ELF-1 (cell line): ENCODE measurements around the gene RAB34.

Experiments used
- DNase-seq: peaks from one replicate; pipeline ENCODE4 v3.0.0-alpha.2; 2016; ENCODE audit warnings: low read depth, low spot score

The RAB34 gene, protein sequence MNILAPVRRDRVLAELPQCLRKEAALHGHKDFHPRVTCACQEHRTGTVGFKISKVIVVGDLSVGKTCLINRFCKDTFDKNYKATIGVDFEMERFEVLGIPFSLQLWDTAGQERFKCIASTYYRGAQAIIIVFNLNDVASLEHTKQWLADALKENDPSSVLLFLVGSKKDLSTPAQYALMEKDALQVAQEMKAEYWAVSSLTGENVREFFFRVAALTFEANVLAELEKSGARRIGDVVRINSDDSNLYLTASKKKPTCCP

DNA sequence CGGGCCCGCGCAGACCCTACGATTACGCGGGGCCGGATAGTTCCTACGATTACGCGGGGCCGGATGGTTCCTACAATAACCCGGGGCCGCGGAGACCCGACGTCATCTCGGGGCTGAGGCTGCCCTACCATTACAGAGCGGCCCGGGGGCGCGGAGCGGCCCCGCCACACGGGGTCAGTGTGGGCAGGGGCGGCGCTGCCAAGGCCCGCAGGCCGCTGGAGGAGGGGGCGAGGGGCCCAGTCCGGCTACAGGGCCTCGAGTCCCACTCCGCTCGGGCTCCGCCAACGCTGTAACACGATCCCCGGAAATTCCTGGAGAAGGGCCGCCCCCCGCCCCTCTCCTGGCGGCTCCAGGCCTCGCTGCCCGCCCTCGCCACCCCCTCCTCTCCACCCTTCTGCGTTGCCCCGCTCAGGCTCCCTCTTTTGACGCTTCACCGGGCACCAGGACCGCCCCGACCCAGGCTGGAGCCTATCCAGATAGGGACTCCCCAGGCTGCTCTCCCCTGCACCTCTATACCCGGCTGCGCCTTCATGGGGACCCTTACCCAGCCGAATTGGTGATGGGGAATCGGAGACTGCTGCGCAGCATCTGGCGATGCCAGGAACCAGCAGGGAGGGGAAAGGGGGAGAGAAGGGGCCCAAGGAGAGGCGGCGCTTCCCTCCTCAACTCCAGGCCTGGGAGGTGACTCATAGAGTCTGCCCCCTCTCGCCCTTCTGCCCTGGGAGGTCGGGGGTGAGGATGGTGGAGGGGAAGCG lies at the start of gene RAB34:
RAB34 (minus strand) TSS at position 291 of the 755 bp plus-strand sequence. CDS start 602 bp downstream, outside the sequence.
- DNase-seq, result peak; percentile 93

- DNase-seq, result no peak
These were observed 47.4 kb upstream of the RAB34 start for GRCh38 chr17:28765038-28765437.

GRCh38 chr17:28763804-28764266 lies 46.2 kb upstream of the RAB34 start:
- DNase-seq, result peak; percentile 49

GRCh38 chr17:28763137-28763799 lies 45.6 kb upstream of the RAB34 start:
- DNase-seq, result no peak

GRCh38 chr17:28760601-28761562 lies 43.2 kb upstream of the RAB34 start:
- DNase-seq, result peak; percentile 42

- DNase-seq, result no peak
These were observed 41.7 kb upstream of the RAB34 start for GRCh38 chr17:28759256-28759865.

DNA sequence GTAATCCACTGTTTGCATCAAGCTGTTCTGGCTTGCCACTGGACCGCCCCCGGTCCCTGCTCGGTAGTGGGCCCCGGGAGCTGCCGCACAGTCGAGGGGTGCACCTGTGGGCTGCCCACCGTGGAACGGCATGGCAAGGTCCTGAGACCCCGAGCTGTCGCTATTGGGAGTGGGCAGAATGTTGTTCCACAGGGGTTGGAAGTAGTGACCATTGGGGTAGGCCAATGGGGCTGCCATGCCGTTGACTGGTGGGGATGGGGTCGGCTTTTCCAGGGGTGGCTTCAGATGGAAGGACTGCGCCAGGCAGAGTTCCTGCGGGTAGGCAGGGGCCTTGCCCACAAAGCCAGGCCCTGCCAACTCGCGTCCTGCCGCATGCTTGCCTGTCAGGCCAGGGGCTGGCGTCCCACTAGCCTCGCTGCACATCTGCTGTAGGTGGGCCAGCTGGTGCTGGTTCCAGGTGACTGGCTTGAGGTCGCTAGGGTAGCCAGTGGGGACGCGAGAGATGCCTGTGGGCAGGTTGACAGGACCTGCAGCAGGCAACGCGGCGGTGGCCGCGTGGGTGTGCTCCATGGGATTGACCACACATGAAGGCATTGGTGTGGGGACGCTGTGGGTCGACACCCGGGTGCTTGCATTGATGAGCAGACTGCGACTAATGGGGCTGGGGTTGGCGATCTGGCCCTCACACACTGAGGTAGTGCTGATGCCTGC lies 40.9 kb upstream of the RAB34 start:
- DNase-seq, result no peak

- no peak for DNase-seq
These were observed 38.6 kb upstream of the RAB34 start for GRCh38 chr17:28756049-28756804.

- DNase-seq, result no peak
These were observed 37.8 kb upstream of the RAB34 start for GRCh38 chr17:28755486-28755885.

DNA sequence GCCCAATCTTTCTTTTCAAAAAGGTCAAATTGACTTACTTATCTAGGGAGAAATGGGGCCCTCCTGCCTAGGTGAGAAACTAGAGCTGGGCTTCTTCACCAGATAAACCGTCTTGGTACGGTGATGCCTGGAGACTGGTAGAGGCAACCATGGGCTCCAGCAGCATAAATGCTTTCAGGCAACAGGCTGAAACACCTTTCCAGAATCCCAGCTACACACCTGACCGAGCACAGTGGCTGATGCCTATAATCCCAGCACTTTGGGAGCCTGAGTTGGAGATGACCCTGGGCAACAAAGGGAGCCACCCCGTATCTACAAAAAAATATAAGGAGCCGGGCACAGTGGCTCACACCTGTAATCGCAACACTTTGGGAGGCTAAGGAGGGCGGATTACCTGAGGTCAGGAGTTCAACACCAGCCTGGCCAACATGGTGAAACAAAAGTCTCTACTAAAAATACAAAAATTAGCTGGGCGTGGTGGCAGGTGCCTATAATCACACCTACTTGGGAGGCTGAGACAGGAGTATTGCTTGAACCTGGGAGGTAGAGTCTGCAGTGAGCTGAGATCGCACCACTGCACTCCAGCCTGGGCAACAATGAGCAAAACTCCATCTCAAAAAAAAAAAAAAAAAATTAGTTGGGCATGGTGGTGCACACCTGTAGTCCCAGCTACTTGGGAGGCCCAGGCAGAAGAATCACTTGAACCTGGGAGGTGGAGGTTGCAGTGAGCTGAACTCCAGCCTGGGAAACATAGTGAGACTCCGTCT lies 34.1 kb upstream of the RAB34 start:
- no peak for DNase-seq

DNA sequence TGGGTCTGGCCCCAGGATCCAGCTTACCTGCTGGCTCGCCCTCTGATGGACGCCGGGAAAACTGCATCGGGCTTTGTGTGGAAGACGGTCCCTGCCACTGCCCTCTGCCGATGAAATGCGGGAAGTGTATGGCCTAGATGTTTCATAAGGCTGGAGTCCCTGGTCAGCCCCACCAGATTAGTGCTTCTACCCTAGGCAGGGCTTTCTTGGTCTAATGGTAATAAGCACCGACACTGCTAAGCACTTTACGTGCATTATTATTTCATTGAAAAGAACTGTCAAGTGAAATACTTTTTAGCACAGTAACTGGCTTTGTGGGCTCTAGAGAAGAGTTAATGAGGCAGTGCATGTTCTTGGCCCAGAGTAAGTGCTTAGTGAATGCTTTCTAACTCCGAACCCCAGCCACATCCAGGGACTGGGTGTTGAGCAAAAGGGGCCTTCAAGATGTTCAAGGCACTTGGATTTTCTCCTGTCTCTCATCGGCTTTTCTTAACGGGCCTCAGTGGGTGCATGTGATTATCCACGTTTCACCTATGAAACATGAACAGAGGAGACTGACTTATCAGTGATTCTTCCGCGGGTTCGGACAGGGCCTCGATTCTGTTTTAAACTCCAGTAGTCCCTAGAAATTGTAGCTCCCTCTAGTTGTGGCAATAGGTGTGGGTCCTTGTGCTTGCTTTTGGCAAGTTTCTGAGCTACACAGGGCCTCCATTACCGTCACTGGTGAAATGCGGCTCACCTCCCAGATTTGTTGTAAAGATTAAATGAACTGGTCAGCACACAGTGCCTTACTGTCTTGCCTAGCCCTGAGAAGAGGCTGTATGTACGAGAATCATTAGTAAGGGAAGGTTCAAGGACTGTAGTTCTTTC lies 32.7 kb upstream of the RAB34 start:
- peak; percentile 97 for DNase-seq

DNA sequence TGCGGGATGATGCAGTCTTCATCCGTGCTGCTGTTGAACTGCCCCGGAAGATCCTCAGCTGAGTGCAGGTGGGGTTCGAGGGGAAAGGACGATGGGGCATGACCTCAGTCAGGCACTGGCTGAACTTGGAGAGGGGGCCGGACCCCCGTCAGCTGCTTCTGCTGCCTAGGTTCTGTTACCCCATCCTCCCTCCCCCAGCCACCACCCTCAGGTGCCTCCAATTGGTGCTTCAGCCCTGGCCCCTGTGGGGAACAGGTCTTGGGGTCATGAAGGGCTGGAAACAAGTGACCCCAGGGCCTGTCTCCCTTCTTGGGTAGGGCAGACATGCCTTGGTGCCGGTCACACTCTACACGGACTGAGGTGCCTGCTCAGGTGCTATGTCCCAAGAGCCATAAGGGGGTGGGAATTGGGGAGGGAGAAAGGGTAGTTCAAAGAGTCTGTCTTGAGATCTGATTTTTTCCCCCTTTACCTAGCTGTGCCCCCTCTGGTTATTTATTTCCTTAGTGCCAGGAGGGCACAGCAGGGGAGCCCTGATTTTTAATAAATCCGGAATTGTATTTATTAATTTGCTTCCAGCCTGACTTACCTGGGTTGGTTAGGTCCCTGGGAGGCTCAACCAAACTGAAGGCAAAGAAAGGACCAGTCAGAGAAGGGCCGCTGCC lies 32.0 kb upstream of the RAB34 start:
- DNase-seq, result no peak

DNA sequence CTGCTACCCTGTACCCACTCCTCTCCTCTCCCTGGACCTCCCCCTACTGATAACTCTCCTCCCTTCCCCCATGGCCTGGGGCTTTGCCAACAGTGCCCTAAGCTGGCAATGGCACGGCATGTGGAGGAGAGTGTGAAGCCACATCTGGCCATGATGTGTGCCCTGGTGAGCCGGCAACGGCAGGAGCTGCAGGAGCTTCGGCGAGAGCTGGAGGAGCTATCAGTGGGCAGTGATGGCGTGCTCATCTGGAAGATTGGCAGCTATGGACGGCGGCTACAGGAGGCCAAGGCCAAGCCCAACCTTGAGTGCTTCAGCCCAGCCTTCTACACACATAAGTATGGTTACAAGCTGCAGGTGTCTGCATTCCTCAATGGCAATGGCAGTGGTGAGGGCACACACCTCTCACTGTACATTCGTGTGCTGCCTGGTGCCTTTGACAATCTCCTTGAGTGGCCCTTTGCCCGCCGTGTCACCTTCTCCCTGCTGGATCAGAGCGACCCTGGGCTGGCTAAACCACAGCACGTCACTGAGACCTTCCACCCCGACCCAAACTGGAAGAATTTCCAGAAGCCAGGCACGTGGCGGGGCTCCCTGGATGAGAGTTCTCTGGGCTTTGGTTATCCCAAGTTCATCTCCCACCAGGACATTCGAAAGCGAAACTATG lies 31.3 kb upstream of the RAB34 start:
- DNase-seq, result no peak

DNA sequence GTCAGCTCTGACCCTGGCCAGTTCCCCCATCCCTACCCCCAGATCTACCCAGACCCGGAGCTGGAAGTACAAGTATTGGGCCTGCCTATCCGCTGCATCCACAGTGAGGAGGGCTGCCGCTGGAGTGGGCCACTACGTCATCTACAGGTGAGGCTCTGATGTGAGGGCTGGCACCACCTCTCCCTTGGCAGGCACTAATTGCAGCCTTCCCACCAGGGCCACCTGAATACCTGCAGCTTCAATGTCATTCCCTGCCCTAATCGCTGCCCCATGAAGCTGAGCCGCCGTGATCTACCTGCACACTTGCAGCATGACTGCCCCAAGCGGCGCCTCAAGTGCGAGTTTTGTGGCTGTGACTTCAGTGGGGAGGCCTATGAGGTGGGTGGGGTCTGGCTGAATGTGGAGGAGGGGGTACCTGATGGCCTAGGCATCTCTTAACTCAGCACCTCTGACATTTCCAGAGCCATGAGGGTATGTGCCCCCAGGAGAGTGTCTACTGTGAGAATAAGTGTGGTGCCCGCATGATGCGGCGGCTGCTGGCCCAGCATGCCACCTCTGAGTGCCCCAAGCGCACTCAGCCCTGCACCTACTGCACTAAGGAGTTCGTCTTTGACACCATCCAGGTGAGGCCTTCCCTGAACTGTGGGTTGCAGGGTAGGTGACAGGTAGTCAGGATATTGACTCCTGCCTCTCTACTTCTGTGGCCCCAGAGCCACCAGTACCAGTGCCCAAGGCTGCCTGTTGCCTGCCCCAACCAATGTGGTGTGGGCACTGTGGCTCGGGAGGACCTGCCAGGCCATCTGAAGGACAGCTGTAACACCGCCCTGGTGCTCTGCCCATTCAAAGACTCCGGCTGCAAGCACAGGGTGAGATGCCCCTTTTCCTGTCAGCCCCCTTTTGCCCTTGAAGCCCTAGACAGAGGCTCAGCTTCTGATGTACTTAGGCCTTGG lies 30.4 kb upstream of the RAB34 start:
- DNase-seq, result no peak

GRCh38 chr17:28747051-28747691 lies 29.5 kb upstream of the RAB34 start:
- peak; percentile 96 for DNase-seq
